Stimulated activated effector memory CD8-positive, alpha-beta T cell treated with anti-CD3 and anti-CD28 coated beads, Interleukin-12 subunit alpha, Interleukin-12 subunit beta, amount 100 ng/mL, for 72 hours (primary cell): ENCODE measurements around the gene KRT77.

Experiments
- ATAC-seq: fragments of 150-1000 bp; cut with Tn5 transposase; 2 replicates; pipeline ENCODE4 v1.10.0; 2021
- DNase-seq, 2 donors: peaks; one replicate each; pipeline ENCODE4 v3.0.0; 2021 to 2022; ENCODE audit warnings: low spot score in 2 of 2
- H3K27ac Mint-ChIP-seq: one replicate; pipeline ENCODE4 v1.8.0; 2022; ENCODE audit warnings: mild to moderate bottlenecking, mixed read lengths
- H3K36me3 Mint-ChIP-seq: one replicate; pipeline ENCODE4 v1.8.0; 2022; ENCODE audit warnings: mild to moderate bottlenecking, mixed read lengths
- H3K4me1 Mint-ChIP-seq: one replicate; pipeline ENCODE4 v1.8.0; 2022; ENCODE audit warnings: mixed read lengths
- H3K4me3 Mint-ChIP-seq: one replicate; pipeline ENCODE4 v1.8.0; 2022; ENCODE audit warnings: mild to moderate bottlenecking, mixed read lengths
- H3K9me3 Mint-ChIP-seq: one replicate; pipeline ENCODE4 v1.8.0; 2022; ENCODE audit warnings: mixed read lengths

KRT77 gene

DNA sequence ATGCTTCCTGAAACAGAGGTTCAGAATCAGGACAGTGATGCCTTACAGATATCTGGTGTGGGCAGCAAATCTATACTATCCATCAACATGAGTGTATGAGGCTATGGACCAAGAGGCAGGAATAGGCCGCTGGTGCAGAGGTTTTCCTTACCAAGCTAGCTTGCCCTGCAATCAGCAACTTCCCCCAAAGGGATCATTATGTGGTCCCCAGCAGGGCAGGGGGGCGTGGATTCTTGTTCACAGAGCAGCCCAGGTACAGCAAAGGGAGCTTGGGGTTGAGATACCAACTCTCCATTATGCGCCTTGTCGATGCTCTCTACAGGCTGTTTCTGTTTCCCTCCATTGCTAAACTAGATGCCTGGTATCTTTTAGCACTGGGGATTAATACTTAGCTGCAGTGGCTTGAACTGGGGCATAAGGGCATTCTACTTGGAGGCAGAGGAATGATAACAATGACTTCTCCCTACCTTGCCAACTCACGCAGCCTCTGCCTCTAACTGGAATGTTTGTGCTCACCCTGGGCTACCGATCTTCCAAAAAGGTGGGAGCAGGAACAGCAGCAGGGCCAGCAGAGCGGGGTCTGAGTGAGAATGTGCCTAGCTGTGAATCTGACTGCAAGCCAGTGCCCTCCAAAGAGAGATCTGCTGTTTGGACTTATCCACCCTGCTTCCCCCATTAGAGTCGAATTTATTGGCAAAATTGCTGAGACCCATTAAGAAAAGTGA is 12.8 kb downstream of the KRT77 start:
- Mint-ChIP-seq H3K27ac (peak overlapping the region; percentile 74), H3K36me3 (no peaks in the 10 kb centered on the region), H3K4me1 (peaks cover 38% of the 10 kb centered on the region), H3K4me3 (peak overlapping the region; percentile 75), H3K9me3 (no peaks in the 10 kb centered on the region)
- no peak for ATAC-seq
- DNase-seq, result no peak

DNA sequence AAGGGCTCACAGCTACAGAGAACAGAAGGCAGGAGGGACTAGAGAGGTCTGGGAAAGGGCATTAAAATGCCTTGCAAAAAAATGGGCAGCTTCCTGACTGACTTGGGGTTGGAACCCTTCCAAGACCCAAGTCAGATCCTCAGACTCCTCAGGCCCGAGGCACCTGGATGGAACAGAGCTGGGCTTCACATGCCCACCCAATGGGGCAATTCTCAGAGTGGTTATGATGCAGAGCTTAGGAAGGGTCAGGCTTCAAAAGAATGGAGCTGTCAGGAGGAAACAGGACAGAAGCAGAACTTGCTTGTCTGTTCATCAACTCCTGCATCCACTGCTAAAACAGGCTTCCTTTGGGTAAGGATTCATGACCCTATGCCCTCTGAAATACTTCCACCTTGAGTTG is 13.4 kb downstream of the KRT77 start:
- H3K36me3 Mint-ChIP-seq, result no peaks in the 10 kb centered on the region
- no peak overlapping the region for H3K4me3 Mint-ChIP-seq
- DNase-seq (no peak), ATAC-seq (no peak)
- peaks cover 38% of the 10 kb centered on the region for H3K4me1 Mint-ChIP-seq
- no peak overlapping the region for H3K27ac Mint-ChIP-seq
- H3K9me3 Mint-ChIP-seq, result no peaks in the 10 kb centered on the region

DNA sequence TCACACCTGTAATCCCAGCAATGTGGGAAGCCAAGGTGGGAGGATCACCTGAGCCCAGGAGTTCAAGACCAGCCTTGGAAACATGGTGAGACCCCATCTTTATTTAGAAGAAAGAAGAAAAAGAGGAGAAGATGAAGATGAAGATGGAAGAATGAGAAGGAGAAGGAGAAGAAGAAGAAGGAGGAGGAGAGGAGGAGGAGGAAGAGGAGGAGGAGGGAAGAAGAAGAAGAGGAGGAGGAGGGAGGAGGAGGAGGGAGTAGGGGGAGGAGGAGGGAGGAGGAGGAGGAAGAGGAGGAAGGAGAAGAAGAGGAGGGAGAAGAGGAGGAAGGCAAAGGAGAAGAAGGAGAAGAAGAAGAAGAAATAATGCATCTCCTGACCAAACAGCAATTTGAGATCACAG is 14.1 kb downstream of the KRT77 start:
- DNase-seq, result no peak
- Mint-ChIP-seq H3K36me3 (no peaks in the 10 kb centered on the region), H3K4me3 (no peak overlapping the region), H3K27ac (no peak overlapping the region), H3K4me1 (peaks cover 38% of the 10 kb centered on the region), H3K9me3 (no peaks in the 10 kb centered on the region)
- no peak for ATAC-seq

- Mint-ChIP-seq H3K27ac (no peak overlapping the region), H3K36me3 (no peaks in the 10 kb centered on the region), H3K4me1 (peaks cover 38% of the 10 kb centered on the region), H3K9me3 (no peaks in the 10 kb centered on the region), H3K4me3 (no peak overlapping the region)
- no peak for ATAC-seq
- no peak for DNase-seq
Measured at GRCh38 chr12:52688481-52688880, 14.8 kb downstream of the KRT77 start.

DNA sequence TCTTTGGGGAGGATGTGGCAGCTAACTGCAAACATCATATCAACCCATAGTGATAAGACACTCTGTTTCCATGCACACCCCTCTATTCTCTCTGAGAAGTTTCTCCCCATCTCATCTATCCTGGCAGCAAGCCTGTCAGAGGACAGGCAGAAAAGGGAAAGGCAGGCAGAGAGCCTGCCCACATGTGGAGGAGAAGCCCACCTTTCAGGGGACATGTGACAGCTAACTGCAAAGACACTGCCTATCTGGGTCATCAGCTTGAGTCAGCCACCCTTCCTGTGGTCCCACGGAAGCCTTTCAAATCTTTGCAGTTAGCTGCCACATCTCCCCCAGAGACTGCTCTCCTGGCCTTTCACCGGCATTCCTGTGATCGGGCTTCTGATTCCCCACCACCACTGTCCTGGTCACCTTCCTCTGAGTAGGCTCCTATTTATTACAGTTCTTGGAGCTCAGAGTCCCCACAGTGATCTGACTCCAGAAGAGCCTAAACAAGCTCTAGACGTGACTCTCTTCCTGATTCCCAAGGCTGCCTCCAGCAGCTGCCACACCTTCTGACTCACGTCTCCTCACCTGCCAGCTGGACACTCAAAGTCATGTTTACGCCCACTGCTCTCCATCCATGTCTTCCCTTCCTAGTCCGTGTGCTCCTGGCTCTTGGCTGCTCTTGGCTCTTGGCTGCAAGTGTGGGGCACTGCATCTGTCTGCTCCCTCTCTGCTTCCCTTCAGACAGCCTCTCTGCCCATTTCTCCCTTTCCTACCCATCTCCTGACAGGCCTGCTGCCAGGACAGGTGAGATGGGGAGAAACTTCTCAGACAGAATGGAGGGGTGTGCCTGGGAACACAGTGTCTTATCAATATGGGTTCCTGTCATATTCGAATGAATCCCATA is 15.6 kb downstream of the KRT77 start:
- H3K27ac Mint-ChIP-seq, result peak overlapping the region; percentile 23
- DNase-seq, result no peak
- peaks cover 31% of the 10 kb centered on the region for H3K4me1 Mint-ChIP-seq
- no peaks in the 10 kb centered on the region for H3K9me3 Mint-ChIP-seq
- H3K36me3 Mint-ChIP-seq, result no peaks in the 10 kb centered on the region
- no peak overlapping the region for H3K4me3 Mint-ChIP-seq
- ATAC-seq, result no peak

DNA sequence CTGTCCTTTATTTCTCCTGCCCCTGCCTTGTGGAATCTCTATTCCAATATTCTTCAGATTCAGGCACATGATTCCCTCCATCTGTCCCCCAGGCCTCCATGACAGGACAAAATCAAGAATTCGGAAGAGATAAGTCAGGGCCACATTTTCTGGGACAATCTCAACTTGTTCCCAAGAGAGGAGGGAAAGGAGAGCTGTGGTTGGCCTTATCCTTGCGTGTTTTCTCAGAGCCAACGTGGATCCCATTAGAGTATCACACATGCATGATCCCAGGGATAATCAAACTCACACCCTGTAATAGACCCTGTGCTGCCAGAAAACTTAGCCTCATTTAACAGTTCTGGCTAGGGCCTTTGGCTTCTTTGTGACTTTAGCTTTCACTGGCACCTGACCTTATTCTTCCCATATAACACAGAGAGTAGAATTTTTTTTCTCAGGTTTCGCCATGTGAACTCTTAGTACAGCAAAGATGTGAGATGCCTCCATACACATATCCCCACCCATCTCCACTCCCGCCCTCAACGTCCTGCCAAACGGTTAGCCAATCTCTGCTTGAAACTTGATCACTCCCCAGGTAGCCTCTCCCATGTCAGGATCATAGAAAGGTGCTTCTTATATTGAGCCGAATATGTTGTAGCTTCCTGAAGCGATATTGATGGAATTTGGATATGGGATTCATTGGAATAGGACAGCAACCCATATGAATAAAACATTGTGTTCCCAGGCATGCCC is 16.4 kb downstream of the KRT77 start:
- no peak for DNase-seq
- H3K4me3 Mint-ChIP-seq, result no peak overlapping the region
- peaks cover 26% of the 10 kb centered on the region for H3K4me1 Mint-ChIP-seq
- H3K27ac Mint-ChIP-seq, result no peak overlapping the region
- no peaks in the 10 kb centered on the region for H3K9me3 Mint-ChIP-seq
- H3K36me3 Mint-ChIP-seq, result no peaks in the 10 kb centered on the region
- no peak for ATAC-seq

DNA sequence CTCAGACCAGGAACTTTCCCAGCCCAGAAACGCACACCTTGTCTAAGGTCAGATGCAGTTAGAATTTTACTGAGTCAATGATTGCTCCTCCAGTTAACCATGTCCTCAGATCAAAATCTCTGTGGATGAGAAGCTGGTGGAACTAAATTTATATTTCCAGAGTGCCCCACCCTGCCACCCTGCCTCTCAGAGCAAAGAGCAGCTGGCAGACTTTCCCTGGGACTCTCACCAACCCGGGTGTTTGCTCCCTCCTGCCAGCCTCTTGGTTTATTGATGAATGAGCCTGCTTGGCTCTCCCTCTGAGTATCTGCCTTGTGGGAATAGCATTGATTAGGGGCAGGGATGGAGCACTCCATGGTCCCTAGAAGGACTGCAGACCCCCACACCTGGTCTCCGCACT is 17.3 kb downstream of the KRT77 start:
- Mint-ChIP-seq H3K36me3 (no peaks in the 10 kb centered on the region), H3K9me3 (no peaks in the 10 kb centered on the region), H3K27ac (no peak overlapping the region), H3K4me3 (no peak overlapping the region), H3K4me1 (peaks cover 24% of the 10 kb centered on the region)
- DNase-seq (no peak), ATAC-seq (no peak)

DNA sequence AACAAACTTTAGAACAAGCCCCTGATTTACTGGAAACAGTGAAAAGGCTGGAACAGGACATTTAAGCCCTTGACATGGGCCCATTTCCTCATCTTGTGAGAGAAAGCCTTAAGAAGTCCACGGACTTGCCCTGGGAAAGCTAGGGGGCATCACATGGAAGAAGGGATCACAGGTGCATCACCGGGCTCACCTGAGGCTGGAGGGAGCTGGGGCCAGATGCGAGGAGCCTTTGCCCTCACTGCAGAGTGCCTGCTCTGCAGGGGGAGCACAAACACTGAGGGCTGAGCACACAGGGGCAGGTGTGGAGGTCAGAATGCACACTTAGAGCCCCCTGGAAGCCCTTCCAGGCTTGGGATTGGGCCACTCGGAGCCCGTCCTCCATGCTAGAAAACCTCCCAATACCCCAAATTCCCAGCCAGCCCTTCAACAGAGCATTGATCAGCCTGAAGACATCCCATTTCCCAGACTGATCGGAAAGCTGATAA is 17.9 kb downstream of the KRT77 start:
- no peak for ATAC-seq
- no peak overlapping the region for H3K27ac Mint-ChIP-seq

DNA sequence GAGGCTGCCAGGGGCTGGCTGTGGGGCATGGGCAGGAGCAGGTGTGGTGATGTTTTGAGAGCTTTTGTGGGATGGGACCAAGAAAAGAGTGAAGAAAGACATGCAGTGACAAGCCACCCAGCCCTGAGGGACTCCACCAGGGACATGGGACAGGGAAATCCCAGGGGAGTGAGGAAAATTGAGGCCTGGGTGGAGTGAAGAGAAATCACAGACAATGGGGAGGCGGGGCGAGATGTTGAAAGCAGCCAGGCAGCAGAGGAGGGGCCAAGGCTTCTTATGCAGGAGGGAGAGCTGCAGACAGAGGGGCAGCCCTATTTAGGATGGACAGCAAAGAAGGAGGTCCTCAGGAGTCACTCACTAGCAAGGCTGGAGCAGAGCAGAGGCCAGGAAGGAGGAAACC is 18.9 kb downstream of the KRT77 start:
- ATAC-seq, result no peak
- no peak overlapping the region for H3K4me3 Mint-ChIP-seq
- H3K9me3 Mint-ChIP-seq, result no peaks in the 10 kb centered on the region
- H3K27ac Mint-ChIP-seq, result no peak overlapping the region
- peaks cover 26% of the 10 kb centered on the region for H3K4me1 Mint-ChIP-seq
- no peak for DNase-seq
- H3K36me3 Mint-ChIP-seq, result peaks cover 7% of the 10 kb centered on the region

More for the DNA sequence above, 17.9 kb downstream of the KRT77 start:
- no peaks in the 10 kb centered on the region for H3K9me3 Mint-ChIP-seq
- DNase-seq, result no peak
- H3K36me3 Mint-ChIP-seq, result no peaks in the 10 kb centered on the region
- peaks cover 21% of the 10 kb centered on the region for H3K4me1 Mint-ChIP-seq
- H3K4me3 Mint-ChIP-seq, result no peak overlapping the region

GRCh38 chr12:52683575-52684300 is 19.6 kb downstream of the KRT77 start:
- H3K4me1 Mint-ChIP-seq, result peaks cover 26% of the 10 kb centered on the region

GRCh38 chr12:52682938-52683574 is 20.3 kb downstream of the KRT77 start:
- no peaks in the 10 kb centered on the region for H3K9me3 Mint-ChIP-seq
- no peak overlapping the region for H3K4me3 Mint-ChIP-seq
- H3K4me1 Mint-ChIP-seq, result peaks cover 25% of the 10 kb centered on the region
- ATAC-seq, result no peak
- H3K27ac Mint-ChIP-seq, result no peak overlapping the region
- H3K36me3 Mint-ChIP-seq, result peaks cover 7% of the 10 kb centered on the region
- DNase-seq, result no peak

More at GRCh38 chr12:52683575-52684300, 19.6 kb downstream of the KRT77 start:
- no peaks in the 10 kb centered on the region for H3K9me3 Mint-ChIP-seq
- H3K4me3 Mint-ChIP-seq, result no peak overlapping the region
- ATAC-seq, result no peak
- H3K27ac Mint-ChIP-seq, result no peak overlapping the region
- peaks cover 7% of the 10 kb centered on the region for H3K36me3 Mint-ChIP-seq
- DNase-seq, result no peak

- Mint-ChIP-seq H3K4me3 (no peak overlapping the region), H3K4me1 (peaks cover 18% of the 10 kb centered on the region), H3K27ac (no peak overlapping the region), H3K36me3 (peaks cover 7% of the 10 kb centered on the region), H3K9me3 (no peaks in the 10 kb centered on the region)
- ATAC-seq (no peak), DNase-seq (no peak)
Measured at GRCh38 chr12:52682381-52682660, 21.0 kb downstream of the KRT77 start.

DNA sequence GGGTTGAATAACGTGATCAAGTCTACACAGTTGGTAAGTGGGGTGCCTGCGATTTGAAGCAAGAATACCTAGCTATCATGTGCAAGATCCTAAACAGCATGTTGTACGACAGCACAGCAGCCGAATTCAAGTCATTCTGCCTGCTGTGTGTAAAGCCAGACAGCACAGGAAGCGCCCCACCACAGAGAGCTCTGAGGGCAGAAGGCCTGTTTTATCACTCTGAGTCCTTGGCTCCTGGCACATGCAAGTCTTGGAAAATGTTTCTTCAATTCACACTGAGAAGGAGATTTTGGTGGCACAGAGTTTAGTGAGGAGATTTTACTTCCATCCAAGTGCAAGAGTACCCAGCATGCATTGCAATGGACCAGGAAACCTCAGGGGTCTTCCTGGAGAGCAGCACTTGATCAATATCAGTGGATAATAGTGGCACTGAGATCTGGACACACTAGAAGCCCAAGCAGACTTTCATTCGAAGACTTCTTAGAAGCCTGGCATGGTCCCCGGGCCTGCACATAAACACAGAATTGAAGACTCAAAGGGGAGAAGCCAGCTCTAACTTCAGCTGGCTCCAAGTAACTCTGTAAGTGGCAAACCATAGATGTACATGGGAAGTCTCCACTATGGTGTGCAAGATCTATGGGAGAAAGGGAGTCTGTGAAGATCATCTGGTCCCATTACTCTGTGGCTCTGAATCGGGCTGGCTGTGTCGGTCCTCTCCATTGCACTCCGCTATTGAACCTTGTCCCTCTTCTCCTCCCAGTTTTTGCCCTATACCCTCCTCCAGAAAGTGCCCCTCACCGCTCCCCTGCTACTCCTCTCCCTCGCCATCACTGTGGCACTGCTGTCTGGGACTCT is 21.6 kb downstream of the KRT77 start:
- Mint-ChIP-seq H3K4me3 (no peak overlapping the region), H3K4me1 (peaks cover 15% of the 10 kb centered on the region), H3K27ac (no peak overlapping the region), H3K9me3 (no peaks in the 10 kb centered on the region), H3K36me3 (peaks cover 7% of the 10 kb centered on the region)
- DNase-seq (no peak), ATAC-seq (peak; percentile 69)

- no peak for ATAC-seq
- H3K27ac Mint-ChIP-seq, result no peak within 1 kb of the TSS
- no peak within 1 kb of the TSS for H3K4me3 Mint-ChIP-seq
- DNase-seq, result no peak
- peaks cover 7% of the 10 kb centered on the region for H3K36me3 Mint-ChIP-seq
- no peaks in the 10 kb centered on the region for H3K9me3 Mint-ChIP-seq
- H3K4me1 Mint-ChIP-seq, result peaks cover 15% of the 10 kb centered on the region
Measured at GRCh38 chr12:52680363-52680762, 23.0 kb downstream of the KRT77 start, which contains the start of gene KRT1. Gene KRT1 (minus strand): TSS chr12:52680407. CDS start chr12:52680348, 59 bp downstream.
